Measurements from ENCODE around the gene LIPM.

LIPM gene

DNA sequence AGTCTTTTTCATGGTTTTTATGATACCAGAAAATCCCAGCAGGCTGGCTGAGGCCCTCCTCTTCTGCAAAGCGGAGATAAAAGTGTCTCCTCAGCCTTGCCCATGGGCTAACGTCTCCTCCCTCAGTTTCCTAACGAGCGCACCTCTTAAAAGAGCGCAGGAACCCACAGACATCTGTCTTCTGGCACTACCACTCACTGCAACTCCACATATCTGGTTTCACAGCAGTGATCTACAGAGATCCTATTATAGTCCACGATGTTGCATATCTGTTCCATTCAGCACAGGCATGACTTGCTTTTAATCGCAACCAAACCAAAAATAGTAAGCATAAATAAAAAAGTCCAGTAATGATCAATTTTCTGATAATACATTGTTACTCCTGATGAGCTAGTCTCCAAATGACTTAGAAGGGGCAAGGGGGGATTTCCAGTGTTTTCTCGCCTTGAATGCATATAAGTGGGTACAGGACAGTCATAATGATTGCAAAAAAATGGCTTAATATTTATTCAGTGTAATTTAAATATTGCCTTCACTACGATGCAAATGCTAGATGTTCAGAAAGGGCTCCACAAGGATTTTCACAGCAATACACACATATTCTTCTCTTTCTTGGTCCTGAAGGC, 28.2 kb downstream of the LIPM start:
- no peaks in the 10 kb centered on the region for H3K9me3 ChIP-seq (ENCODE audit: control insufficient read depth, low read length)
- H3K36me3 ChIP-seq (ENCODE audit: control insufficient read depth, insufficient read depth, low read length): no peaks in the 10 kb centered on the region
- H3K79me2 ChIP-seq: no peaks in the 10 kb centered on the region
- no peak overlapping the region for H2AFZ ChIP-seq
- H3K9ac ChIP-seq: no peak overlapping the region
- no peak overlapping the region for H3K4me3 ChIP-seq (ENCODE audit: low read depth, low read length)
- H3K27me3 ChIP-seq (ENCODE audit: control insufficient read depth, insufficient read depth, low read length): no peaks in the 10 kb centered on the region
- no peaks in the 10 kb centered on the region for H3K4me1 ChIP-seq
- no peak overlapping the region for H3K27ac ChIP-seq
- no peak overlapping the region for H3K4me2 ChIP-seq (ENCODE audit: low read length)
- TF ChIP-seq, protein P1, sequence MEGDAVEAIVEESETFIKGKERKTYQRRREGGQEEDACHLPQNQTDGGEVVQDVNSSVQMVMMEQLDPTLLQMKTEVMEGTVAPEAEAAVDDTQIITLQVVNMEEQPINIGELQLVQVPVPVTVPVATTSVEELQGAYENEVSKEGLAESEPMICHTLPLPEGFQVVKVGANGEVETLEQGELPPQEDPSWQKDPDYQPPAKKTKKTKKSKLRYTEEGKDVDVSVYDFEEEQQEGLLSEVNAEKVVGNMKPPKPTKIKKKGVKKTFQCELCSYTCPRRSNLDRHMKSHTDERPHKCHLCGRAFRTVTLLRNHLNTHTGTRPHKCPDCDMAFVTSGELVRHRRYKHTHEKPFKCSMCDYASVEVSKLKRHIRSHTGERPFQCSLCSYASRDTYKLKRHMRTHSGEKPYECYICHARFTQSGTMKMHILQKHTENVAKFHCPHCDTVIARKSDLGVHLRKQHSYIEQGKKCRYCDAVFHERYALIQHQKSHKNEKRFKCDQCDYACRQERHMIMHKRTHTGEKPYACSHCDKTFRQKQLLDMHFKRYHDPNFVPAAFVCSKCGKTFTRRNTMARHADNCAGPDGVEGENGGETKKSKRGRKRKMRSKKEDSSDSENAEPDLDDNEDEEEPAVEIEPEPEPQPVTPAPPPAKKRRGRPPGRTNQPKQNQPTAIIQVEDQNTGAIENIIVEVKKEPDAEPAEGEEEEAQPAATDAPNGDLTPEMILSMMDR (IDR thresholded peaks at IDR 0.05): no peak

DNA sequence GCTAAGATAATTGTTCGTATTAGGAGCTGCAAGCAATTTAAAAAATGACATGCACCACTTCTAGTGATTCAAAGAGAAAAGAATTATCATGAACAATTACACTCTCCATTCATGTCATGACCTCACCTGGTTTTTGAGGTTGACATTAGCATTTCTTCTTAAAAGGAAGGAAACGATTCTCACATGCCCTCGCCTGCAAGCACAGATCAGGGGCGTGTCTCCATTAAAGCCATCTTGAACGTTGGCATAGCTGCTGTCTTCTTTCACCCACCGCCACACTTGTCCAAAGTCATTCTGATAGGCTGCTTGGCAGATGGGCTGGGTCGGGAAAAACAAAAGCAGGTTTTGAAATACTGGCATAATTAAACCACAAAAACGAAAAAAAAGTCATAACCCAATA, 29.2 kb downstream of the LIPM start:
- H3K4me1 ChIP-seq: no peaks in the 10 kb centered on the region
- H3K9ac ChIP-seq: no peak overlapping the region
- no peak overlapping the region for H3K4me3 ChIP-seq (ENCODE audit: low read depth, low read length)
- H2AFZ ChIP-seq: no peak overlapping the region
- no peaks in the 10 kb centered on the region for H3K9me3 ChIP-seq (ENCODE audit: control insufficient read depth, low read length)
- no peaks in the 10 kb centered on the region for H3K79me2 ChIP-seq
- no peak overlapping the region for H3K27ac ChIP-seq
- H3K27me3 ChIP-seq (ENCODE audit: control insufficient read depth, insufficient read depth, low read length): no peaks in the 10 kb centered on the region
- no peaks in the 10 kb centered on the region for H3K36me3 ChIP-seq (ENCODE audit: control insufficient read depth, insufficient read depth, low read length)
- TF ChIP-seq, protein P1 (IDR thresholded peaks at IDR 0.05): no peak
- no peak overlapping the region for H3K4me2 ChIP-seq (ENCODE audit: low read length)

DNA sequence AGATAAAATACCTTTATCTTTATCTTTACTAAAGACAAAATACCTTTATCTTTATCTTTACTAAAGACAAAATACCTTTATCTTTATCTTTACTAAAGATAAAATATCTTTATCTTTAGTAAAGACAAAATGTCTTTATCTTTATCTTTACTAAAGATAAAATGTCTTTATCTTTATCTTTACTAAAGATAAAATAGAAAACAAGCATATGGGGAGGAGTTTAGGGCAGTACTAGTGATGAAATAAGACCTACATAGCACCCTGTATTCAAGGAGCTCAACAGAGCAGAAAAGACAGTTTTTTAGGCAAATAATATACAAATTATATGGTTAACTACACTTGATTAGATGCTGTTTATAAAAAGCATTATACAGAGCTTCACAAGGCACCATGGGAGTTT, 29.8 kb downstream of the LIPM start:
- H3K9me3 ChIP-seq (ENCODE audit: control insufficient read depth, low read length): no peaks in the 10 kb centered on the region
- H2AFZ ChIP-seq: no peak overlapping the region
- H3K4me3 ChIP-seq (ENCODE audit: low read depth, low read length): no peak overlapping the region
- no peak overlapping the region for H3K4me2 ChIP-seq (ENCODE audit: low read length)
- no peak overlapping the region for H3K9ac ChIP-seq
- no peaks in the 10 kb centered on the region for H3K79me2 ChIP-seq
- no peaks in the 10 kb centered on the region for H3K36me3 ChIP-seq (ENCODE audit: control insufficient read depth, insufficient read depth, low read length)
- no peaks in the 10 kb centered on the region for H3K27me3 ChIP-seq (ENCODE audit: control insufficient read depth, insufficient read depth, low read length)
- TF ChIP-seq, protein P1 (IDR thresholded peaks at IDR 0.05): no peak
- H3K4me1 ChIP-seq: no peaks in the 10 kb centered on the region
- no peak overlapping the region for H3K27ac ChIP-seq

DNA sequence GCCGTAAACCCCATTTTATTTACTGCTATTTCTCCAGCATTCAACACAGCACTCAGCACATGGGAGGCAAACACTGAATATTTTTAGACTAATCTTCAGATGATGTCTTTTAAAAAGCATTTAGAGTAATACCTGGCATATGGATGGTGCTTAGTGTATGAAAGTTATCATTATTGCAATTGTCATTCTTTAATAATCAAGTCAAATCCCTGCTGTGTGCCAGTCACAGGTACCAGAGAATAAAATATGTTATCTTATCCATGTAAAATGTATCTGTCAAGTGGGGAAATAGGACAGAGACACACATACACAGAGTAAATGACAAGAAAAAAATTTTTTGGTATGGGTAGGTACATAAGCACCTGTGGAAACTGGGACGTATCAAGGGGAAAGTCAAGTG, 30.6 kb downstream of the LIPM start:
- Histone ChIP-seq H3K27ac (no peak overlapping the region), H3K9ac (no peak overlapping the region), H3K4me3 (ENCODE audit: low read depth, low read length) (no peak overlapping the region), H3K9me3 (ENCODE audit: control insufficient read depth, low read length) (no peaks in the 10 kb centered on the region), H3K79me2 (no peaks in the 10 kb centered on the region), H3K36me3 (ENCODE audit: control insufficient read depth, insufficient read depth, low read length) (no peaks in the 10 kb centered on the region), H3K27me3 (ENCODE audit: control insufficient read depth, insufficient read depth, low read length) (no peaks in the 10 kb centered on the region), H2AFZ (no peak overlapping the region), H3K4me1 (no peaks in the 10 kb centered on the region), H3K4me2 (ENCODE audit: low read length) (no peak overlapping the region)
- TF ChIP-seq, protein P1 (IDR thresholded peaks at IDR 0.05): no peak

DNA sequence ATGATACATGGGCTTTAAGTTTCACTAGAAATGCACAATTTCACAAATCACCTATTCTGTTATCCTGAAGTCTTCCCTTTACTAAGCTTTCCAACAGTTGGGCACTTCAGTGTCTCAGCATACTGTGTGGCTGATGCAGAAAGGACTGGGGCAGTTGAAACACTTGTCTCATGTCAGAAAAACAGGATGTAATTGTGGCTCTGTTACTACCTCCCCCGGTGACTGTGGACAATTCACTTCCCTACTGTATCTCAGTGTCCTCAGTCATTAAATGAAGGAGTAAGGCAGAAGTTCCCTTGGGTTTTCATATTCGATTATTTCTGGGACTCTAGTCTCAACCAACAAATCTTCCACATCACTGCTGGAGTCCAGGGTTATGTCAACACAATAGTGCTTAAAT, 31.2 kb downstream of the LIPM start:
- H3K9me3 ChIP-seq (ENCODE audit: control insufficient read depth, low read length): no peaks in the 10 kb centered on the region
- H3K27ac ChIP-seq: no peak overlapping the region
- H2AFZ ChIP-seq: no peak overlapping the region
- H3K4me3 ChIP-seq (ENCODE audit: low read depth, low read length): no peak overlapping the region
- no peak overlapping the region for H3K4me2 ChIP-seq (ENCODE audit: low read length)
- H3K27me3 ChIP-seq (ENCODE audit: control insufficient read depth, insufficient read depth, low read length): no peaks in the 10 kb centered on the region
- H3K4me1 ChIP-seq: no peaks in the 10 kb centered on the region
- H3K79me2 ChIP-seq: no peaks in the 10 kb centered on the region
- no peak overlapping the region for H3K9ac ChIP-seq
- TF ChIP-seq, protein P1 (IDR thresholded peaks at IDR 0.05): no peak
- H3K36me3 ChIP-seq (ENCODE audit: control insufficient read depth, insufficient read depth, low read length): no peaks in the 10 kb centered on the region

All from parathyroid adenoma (tissue), 2 donors.